Endothelial cell of umbilical vein (primary cell): ENCODE data around the gene PRDM10. TPM values are rescaled to one million over a fixed set of nuclear protein-coding genes. Genes with fewer than 3 reads are reported as not detected.

Experiments used
- BruUV-seq: library from RNA; stranded (reverse); fragments of 400-500 nt; replicated peaks from 2 replicates; lab custom pipeline; 2021; lab: Mats Ljungman, UMichigan
- CTCF ChIA-PET: fragments of 300-600, 350-600 bp; sonication (Branson Sonifier 250); formaldehyde crosslinking; loops from one replicate; lab custom pipeline; 2021; ENCODE audit warnings: antibody characterized with exemption, inconsistent platforms; lab: Charles Lee
- POLR2A ChIA-PET: fragments of 300-600, 350-600 bp; sonication (Branson Sonifier 250); formaldehyde crosslinking; loops from one replicate; lab custom pipeline; 2021; ENCODE audit warnings: antibody characterized with exemption, inconsistent platforms; lab: Charles Lee
- DNase-seq: peaks from one replicate; pipeline ENCODE4 v3.0.0-alpha.2; 2011; ENCODE audit warnings: low read depth, low spot score
- FAIRE-seq: peaks from 2 replicates; lab custom pipeline; 2011; peaks lifted over from hg19 to GRCh38; lab: Jason Lieb, UNC
- H2AFZ ChIP-seq: 2 replicates; pipeline ENCODE4 v1.6.0; 2012; ENCODE audit warnings: low read depth, low read length, control low read depth, inconsistent platforms
- H3K27ac ChIP-seq: 2 replicates; pipeline ENCODE4 v1.5.1; 2011; ENCODE audit warnings: low read depth, mild to moderate bottlenecking, control low read depth, low read length, moderate library complexity; ENCODE audit not compliant: insufficient read depth
- H3K27me3 ChIP-seq, 2 experiments: 2 replicates each; pipeline versions ENCODE4 v1.6.0 to v1.6.1; 2011; ENCODE audit warnings: low read length in 2 of 2, mixed read lengths in 1 of 2; ENCODE audit not compliant: control insufficient read depth in 2 of 2, insufficient read depth in 2 of 2
- H3K36me3 ChIP-seq, 2 experiments: 2 replicates in 1 of 2; 3 replicates in 1 of 2; pipeline ENCODE4 v1.5.1; 2011; ENCODE audit warnings: low read length in 2 of 2, mild to moderate bottlenecking in 1 of 2, moderate library complexity in 1 of 2; ENCODE audit not compliant: control insufficient read depth in 2 of 2, insufficient read depth in 2 of 2; ENCODE audit errors: extremely low read depth in 1 of 2
- H3K4me1 ChIP-seq: 3 replicates; pipeline ENCODE4 v1.5.1; 2011; ENCODE audit warnings: mild to moderate bottlenecking, low read length; ENCODE audit not compliant: control insufficient read depth, insufficient read depth; ENCODE audit errors: extremely low read depth
- H3K4me2 ChIP-seq: 2 replicates; pipeline ENCODE4 v1.6.1; 2011; ENCODE audit warnings: low read length, control low read depth, mixed read lengths; ENCODE audit not compliant: insufficient read depth
- H3K4me3 ChIP-seq, 3 experiments: fragments of 200-600 bp in 1 of 3; sonication (generic), shearing (Covaris generic) in 1 of 3; replicated peaks in 1 of 3; 2 replicates each; pipeline ENCODE4 v1.5.1; 2011 to 2016; ENCODE audit warnings: control low read depth in 3 of 3, low read length in 3 of 3, mild to moderate bottlenecking in 2 of 3, inconsistent platforms in 1 of 3, low read depth in 1 of 3, moderate library complexity in 1 of 3; ENCODE audit not compliant: insufficient read depth in 1 of 3
- H3K79me2 ChIP-seq: 2 replicates; pipeline ENCODE4 v1.6.0; 2012; ENCODE audit warnings: low read length, inconsistent platforms; ENCODE audit not compliant: control insufficient read depth, insufficient read depth
- H3K9ac ChIP-seq: replicated peaks from 2 replicates; pipeline ENCODE3; 2011; ENCODE audit warnings: low read length, control low read depth; ENCODE audit not compliant: insufficient read depth; ENCODE audit errors: extremely low read depth
- H3K9me1 ChIP-seq: replicated peaks from 3 replicates; pipeline ENCODE4 v1.6.0; 2011; ENCODE audit warnings: mild to moderate bottlenecking, low read length; ENCODE audit not compliant: control insufficient read depth, insufficient read depth; ENCODE audit errors: extremely low read depth
- H3K9me3 ChIP-seq: replicated peaks from 2 replicates; pipeline ENCODE4 v1.5.1; 2012; ENCODE audit warnings: low read length, inconsistent platforms; ENCODE audit not compliant: control insufficient read depth, insufficient read depth
- H4K20me1 ChIP-seq: replicated peaks from 2 replicates; pipeline ENCODE3; 2011; ENCODE audit warnings: mild to moderate bottlenecking, low read length; ENCODE audit not compliant: control insufficient read depth, insufficient read depth; ENCODE audit errors: extremely low read depth
- CTCF ChIP-seq, 2 donors: IDR thresholded peaks; 1 replicate in 1 of 2; 2 replicates in 1 of 2; pipeline ENCODE4 v1.5.1; 2011; ENCODE audit warnings: low read length in 2 of 2, mild to moderate bottlenecking in 2 of 2, moderate library complexity in 2 of 2, control low read depth in 1 of 2, inconsistent platforms in 1 of 2, low read depth in 1 of 2; ENCODE audit not compliant: insufficient read depth in 1 of 2; ENCODE audit errors: extremely low read depth in 1 of 2
- FOS ChIP-seq: IDR thresholded peaks from 2 replicates; pipeline ENCODE4 v1.6.1; 2011; ENCODE audit warnings: mild to moderate bottlenecking, low read length, moderate library complexity, borderline replicate concordance; ENCODE audit not compliant: insufficient read depth
- GATA2 ChIP-seq: IDR thresholded peaks from 2 replicates; pipeline ENCODE4 v1.7.0; 2011; ENCODE audit warnings: low read depth, mild to moderate bottlenecking, moderate library complexity, mixed read lengths, low read length; ENCODE audit not compliant: insufficient read length, insufficient read depth
- JUN ChIP-seq: IDR thresholded peaks from 2 replicates; pipeline ENCODE4 v1.6.1; 2011; ENCODE audit warnings: borderline replicate concordance, low read depth; ENCODE audit not compliant: insufficient read length, insufficient read depth
- MYC ChIP-seq: IDR thresholded peaks from one replicate; pipeline ENCODE4 v1.6.1; 2011; ENCODE audit warnings: mild to moderate bottlenecking, low read depth, low read length
- POLR2A ChIP-seq: IDR thresholded peaks from 2 replicates; pipeline ENCODE4 v1.6.1; 2012; ENCODE audit warnings: low read depth, mild to moderate bottlenecking, control low read depth, low read length
- POLR2AphosphoS5 ChIP-seq: IDR thresholded peaks from 2 replicates; pipeline ENCODE4 v1.6.1; 2012; ENCODE audit warnings: low read depth, mild to moderate bottlenecking, control low read depth, low read length, moderate library complexity; ENCODE audit not compliant: insufficient read depth
- dilution Hi-C: fragments of 300-500 bp; cut with MboI; formaldehyde crosslinking; loops from one replicate; pipeline ENCODE4 v1.15.0; 2019; ENCODE audit warnings: low sequenced_read_pairs; ENCODE audit not compliant: extremely low pct_ligation_motif_present
- intact Hi-C: fragments of 100-400 bp; cut with micrococcal nuclease; formaldehyde crosslinking; loops from one replicate; pipeline ENCODE4 v1.10.0; 2022
- polyA plus RNA-seq, 4 experiments: library from polyadenylated mRNA; depleted of rRNA in 3 of 4; stranded (reverse) in 3 of 4; unstranded in 1 of 4; fragments of >200 nt; gene quantifications; 2 replicates each; pipeline versions ENCODE4 v1.2.1 to v1.2.3, GENCODE V29; 2011 to 2012; ENCODE audit warnings: missing spikeins in 1 of 4
- total RNA-seq: library from RNA; stranded (reverse); gene quantifications from 2 replicates; pipeline ENCODE4 v1.2.3, GENCODE V29; 2021

PRDM10 gene
- total and polyA plus RNA-seq, 2 donors (not counting 3 experiments of a cell fraction or from before 2014, with no cell fraction given), result 9.6 to 13.0 TPM

- Histone ChIP-seq H3K9me1 (no peaks in the 10 kb centered on the region), H4K20me1 (no peaks in the 10 kb centered on the region), H3K36me3 (no peaks in the 10 kb centered on the region), H3K4me3 (no peak overlapping the region), H3K9ac (no peak overlapping the region), H3K4me1 (no peaks in the 10 kb centered on the region), H3K79me2 (no peaks in the 10 kb centered on the region), H3K4me2 (no peak overlapping the region), H3K27ac (no peak overlapping the region), H3K27me3 (no peaks in the 10 kb centered on the region), H3K9me3 (no peaks in the 10 kb centered on the region), H2AFZ (no peak overlapping the region)
- TF ChIP-seq POLR2A (no peak), FOS (no peak), JUN (no peak), MYC (no peak), CTCF (IDR thresholded peaks at IDR 0.05; ENCODE audit: extremely low read depth in 1 of 2, insufficient read depth in 1 of 2, low read depth in 1 of 2, low read length in 2 of 2) (no peak), GATA2 (no peak), POLR2AphosphoS5 (no peak)
- no TSS peak for BruUV-seq
- ChIA-PET POLR2A (no interaction called here), CTCF (interaction anchor here (1.8 kb wide), 1 partner anchor 83 kb away, joined by 8 read pairs; no protein-coding TSS in a partner anchor)
- intact Hi-C loops, result no loop called here
- no peak for FAIRE-seq
- dilution Hi-C loops, result no loop called here
- DNase-seq, result no peak
Measured at GRCh38 chr11:130049328-130049771, 46.7 kb upstream of the PRDM10 start.
